ENCODE results near the gene ACTL6A. TPM values are rescaled to one million over a fixed set of nuclear protein-coding genes. Genes with fewer than 3 reads are reported as not detected.

Gene ACTL6A
- total RNA-seq, 1 experiment from 2014 or later, result 61.9 TPM

Other genes with a start within 250 kb of the ACTL6A start
- 47.5 TPM for gene ZNF639, start 239.9 kb upstream of the ACTL6A start, total RNA-seq (2021; ENCODE audit: unreplicated experiment)
- 54.6 TPM for gene MFN1, start 215.2 kb upstream of the ACTL6A start, total RNA-seq (2021; ENCODE audit: unreplicated experiment)
- gene GNB4, start 111.5 kb upstream of the ACTL6A start, total RNA-seq (2021; ENCODE audit: unreplicated experiment), result 0.10 TPM
- gene MRPL47, start 41.7 kb downstream of the ACTL6A start, total RNA-seq (2021; ENCODE audit: unreplicated experiment), result 52.3 TPM
- 116 TPM for gene NDUFB5, start 41.9 kb downstream of the ACTL6A start, total RNA-seq (2021; ENCODE audit: unreplicated experiment)
- 22.7 TPM for gene USP13, start 90.1 kb downstream of the ACTL6A start, total RNA-seq (2021; ENCODE audit: unreplicated experiment)

Measured in HCT116 (cell line).